GM12878 (cell line): ENCODE results near the gene IQGAP2. TPM values are rescaled to one million over a fixed set of nuclear protein-coding genes. Genes with fewer than 3 reads are reported as not detected.

Source experiments
- ATAC-seq: fragments of 200-7000 bp; cut with Tn5 transposase; 3 replicates; pipeline ENCODE4 v1.9.1; 2020; ENCODE audit warnings: mild to moderate bottlenecking, moderate library complexity
- BruUV-seq: library from RNA; stranded (reverse); fragments of 400-500 nt; replicated peaks from 2 replicates; lab custom pipeline; 2021; lab: Mats Ljungman, UMichigan
- CTCF ChIA-PET: fragments of 300-600 bp; sonication (Branson Sonifier 250); formaldehyde crosslinking; extraction: SDS; loops from one replicate; lab custom pipeline; 2021; ENCODE audit warnings: inconsistent platforms; lab: Yijun Ruan, JAX
- POLR2A ChIA-PET: fragments of 350-600 bp; formaldehyde crosslinking; extraction: SDS; loops from one replicate; lab custom pipeline; 2021; ENCODE audit warnings: inconsistent platforms; lab: Charles Lee
- RAD21 ChIA-PET: fragments of 300-600 bp; sonication (Branson Sonifier 250); formaldehyde crosslinking; loops from one replicate; lab custom pipeline; 2023; ENCODE audit warnings: antibody characterized with exemption; ENCODE audit not compliant: unreplicated experiment; lab: Charles Lee
- SMC1A ChIA-PET: fragments of 300-600 bp; sonication (Branson Sonifier 250); formaldehyde crosslinking; loops from one replicate; lab custom pipeline; 2023; ENCODE audit not compliant: unreplicated experiment, uncharacterized antibody; lab: Charles Lee
- DNase-seq: peaks from one replicate; pipeline ENCODE4 v3.0.0-alpha.2; 2011; ENCODE audit warnings: low read depth, low spot score
- FAIRE-seq: peaks from 3 replicates; lab custom pipeline; 2011; peaks lifted over from hg19 to GRCh38; lab: Jason Lieb, UNC
- H2AFZ ChIP-seq: 2 replicates; pipeline ENCODE4 v1.6.0; 2011; ENCODE audit warnings: low read depth, low read length, control low read depth; ENCODE audit not compliant: control insufficient read depth
- H3K27ac ChIP-seq: 2 replicates; pipeline ENCODE4 v1.5.1; 2011; ENCODE audit warnings: control low read depth; ENCODE audit not compliant: control insufficient read depth, insufficient read depth
- H3K27me3 ChIP-seq, 2 experiments: replicated peaks in 1 of 2; 2 replicates each; pipeline versions ENCODE4 v1.6.0 to v1.6.1; 2011; ENCODE audit warnings: low read length in 1 of 2; ENCODE audit not compliant: control insufficient read depth in 2 of 2, insufficient read depth in 2 of 2
- H3K36me3 ChIP-seq, 2 experiments: 2 replicates each; pipeline ENCODE4 v1.5.1; 2011; ENCODE audit warnings: low read length in 1 of 2; ENCODE audit not compliant: control insufficient read depth in 2 of 2, insufficient read depth in 2 of 2
- H3K4me1 ChIP-seq: 2 replicates; pipeline ENCODE4 v1.6.1; 2011; ENCODE audit warnings: mild to moderate bottlenecking, low read length, moderate library complexity, mixed read lengths; ENCODE audit not compliant: control insufficient read depth, insufficient read depth
- H3K4me2 ChIP-seq: 2 replicates; pipeline ENCODE4 v1.6.0; 2011; ENCODE audit warnings: control low read depth; ENCODE audit not compliant: control insufficient read depth, insufficient read depth
- H3K4me3 ChIP-seq: fragments of 200-600 bp; sonication (generic); 2 replicates; pipeline ENCODE4 v1.5.1; 2016
- H3K79me2 ChIP-seq: 2 replicates; pipeline ENCODE4 v1.6.0; 2011; ENCODE audit warnings: low read length; ENCODE audit not compliant: control insufficient read depth, insufficient read depth
- H3K9ac ChIP-seq: 2 replicates; pipeline ENCODE4 v1.8.0; 2011; ENCODE audit warnings: low read length, control low read depth, mixed read lengths; ENCODE audit not compliant: control insufficient read depth, insufficient read depth
- H3K9me3 ChIP-seq: replicated peaks from 3 replicates; pipeline ENCODE4 v1.5.1; 2011; ENCODE audit warnings: mild to moderate bottlenecking, low read length; ENCODE audit not compliant: control insufficient read depth, insufficient read depth
- H4K20me1 ChIP-seq: 2 replicates; pipeline ENCODE4 v1.6.0; 2011; ENCODE audit not compliant: control insufficient read depth, insufficient read depth
- ATF3 ChIP-seq: IDR thresholded peaks from 2 replicates; pipeline ENCODE4 v1.6.1; 2011; ENCODE audit warnings: low read depth, mild to moderate bottlenecking, low read length, moderate library complexity, borderline replicate concordance; ENCODE audit errors: extremely low read depth
- ESRRA ChIP-seq: IDR thresholded peaks from 2 replicates; pipeline ENCODE4 v1.6.1; 2012; ENCODE audit warnings: mild to moderate bottlenecking, low read length, improper control_type of control experiment
- ETV6 ChIP-seq, 2 experiments: fragments of 450-650 bp in 1 of 2; IDR thresholded peaks in 1 of 2; conservative IDR thresholded peaks in 1 of 2; 2 replicates each; pipeline ENCODE4 v1.6.1; 2014; ENCODE audit warnings: antibody characterized with exemption in 1 of 2, borderline replicate concordance in 1 of 2, low read depth in 1 of 2, mild to moderate bottlenecking in 1 of 2, moderate library complexity in 1 of 2
- FOXM1 ChIP-seq: IDR thresholded peaks from 2 replicates; pipeline ENCODE4 v1.6.1; 2012; ENCODE audit warnings: low read depth, mild to moderate bottlenecking, inconsistent platforms, low read length, moderate library complexity
- GABPA ChIP-seq: IDR thresholded peaks from 2 replicates; pipeline ENCODE4 v1.6.1; 2014; ENCODE audit warnings: antibody characterized with exemption, low read depth, mild to moderate bottlenecking, inconsistent platforms
- JUND ChIP-seq: IDR thresholded peaks from 2 replicates; pipeline ENCODE4 v1.6.1; 2012; ENCODE audit warnings: low read depth, mild to moderate bottlenecking, low read length, improper control_type of control experiment, moderate library complexity
- KDM1A ChIP-seq: fragments of 200-600 bp; sonication (generic); IDR thresholded peaks from 2 replicates; pipeline ENCODE4 v1.6.1; 2016; ENCODE audit warnings: borderline replicate concordance
- MXI1 ChIP-seq: fragments of 150-350 bp; IDR thresholded peaks from 2 replicates; pipeline ENCODE4 v1.6.1; 2011; ENCODE audit warnings: low read depth, mild to moderate bottlenecking, inconsistent platforms, low read length, improper control_type of control experiment
- MYC ChIP-seq: IDR thresholded peaks from 2 replicates; pipeline ENCODE4 v1.6.1; 2011; ENCODE audit warnings: mild to moderate bottlenecking, low read length, moderate library complexity, inconsistent platforms; ENCODE audit not compliant: insufficient read depth, insufficient replicate concordance, insufficient read length, severe bottlenecking
- WGBS: methylation state at CpG from one replicate; pipeline ENCODE4 v1.1.6; 2016; ENCODE audit warnings: low lambda C conversion rate; ENCODE audit not compliant: insufficient replicate concordance, insufficient coverage; ENCODE audit errors: missing lambda C conversion rate; 5-methylcytosine and 5-hydroxymethylcytosine counted together
- in situ Hi-C: fragments of 300-500 bp; cut with MboI; formaldehyde crosslinking; loops from 9 replicates; pipeline ENCODE4 v1.14.3; 2018; ENCODE audit warnings: mixed read lengths
- intact Hi-C: fragments of 100-400 bp; cut with micrococcal nuclease; formaldehyde crosslinking; loops from one replicate; pipeline ENCODE4 v1.14.2; 2022; ENCODE audit not compliant: unreplicated experiment
- polyA plus RNA-seq, 11 experiments: library from polyadenylated mRNA; depleted of rRNA in 4 of 11; unstranded in 6 of 11; stranded (reverse) in 5 of 11; fragments of >200 nt; fragmentation: Nextera tagmentation in 4 of 11; fragmentation: Illumina TruSeq in 1 of 11; extraction: Ambion mirVana in 4 of 11; extraction: Trizol in 1 of 11; gene quantifications; 1 replicate in 1 of 11; 2 replicates in 10 of 11; pipeline versions ENCODE4 v1.2.1 to v1.2.3, GENCODE V29; 2011 to 2016; ENCODE audit warnings: inconsistent platforms in 2 of 11, missing spikeins in 2 of 11, low read depth in 1 of 11
- total RNA-seq, 4 experiments: library from RNA; depleted of rRNA in 3 of 4; stranded (reverse); fragments of >200 nt in 3 of 4; fragmentation: Illumina TruSeq in 1 of 4; extraction: Trizol in 1 of 4; gene quantifications; 2 replicates each; pipeline versions ENCODE4 v1.2.1 to v1.2.3, GENCODE V29; 2013 to 2021

Gene IQGAP2
- total and polyA plus RNA-seq, 10 of the 15 experiments (the other 5 are each of a cell fraction or from before 2014, with no cell fraction given), result 14.5 to 41.4 (median 21.8) TPM

DNA sequence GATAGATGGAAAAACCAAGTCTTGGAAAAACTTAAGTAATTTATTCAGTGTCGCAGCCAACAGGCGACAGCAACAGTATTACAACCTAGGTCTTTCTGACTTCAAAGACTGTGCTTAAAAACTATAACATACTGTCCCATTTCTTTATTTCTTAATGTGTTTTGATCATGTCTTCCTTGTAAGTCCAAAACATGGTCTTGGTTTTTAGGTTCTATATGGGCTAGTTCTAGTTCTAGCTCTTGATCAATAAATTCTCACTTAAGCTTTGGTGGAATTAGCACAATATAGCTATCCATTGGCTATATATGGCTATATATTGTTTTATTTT lies 69.9 kb downstream of the IQGAP2 start (continued):
- no peak for TF ChIP-seq MXI1
- no peak for TF ChIP-seq MYC
- no peak for TF ChIP-seq FOXM1
- no peak for TF ChIP-seq JUND
- TF ChIP-seq ETV6 (conservative IDR thresholded peaks at IDR 0.05 in 1 of 2, IDR thresholded peaks at IDR 0.05 in 1 of 2; ENCODE audit: borderline replicate concordance in 1 of 2, low read depth in 1 of 2), result no peak
- no peak for TF ChIP-seq ATF3

GRCh38 chr5:76473661-76474060 lies 70.6 kb downstream of the IQGAP2 start:
- SMC1A ChIA-PET, result interaction anchor here (1.6 kb wide), 1 partner anchor 48 kb away, joined by 4 read pairs; no protein-coding TSS in a partner anchor

More at GRCh38 chr5:76473661-76474060, 70.6 kb downstream of the IQGAP2 start:
- intact Hi-C loops (no loop called here), in situ Hi-C loops (no loop called here)
- H3K27ac ChIP-seq, result no peak overlapping the region
- H4K20me1 ChIP-seq, result no peaks in the 10 kb centered on the region
- no peak overlapping the region for H3K9ac ChIP-seq
- FAIRE-seq (no peak), ATAC-seq (no peak), DNase-seq (no peak)
- no peaks in the 10 kb centered on the region for H3K79me2 ChIP-seq
- H3K4me1 ChIP-seq, result no peaks in the 10 kb centered on the region
- ChIA-PET RAD21 (no interaction called here), POLR2A (no interaction called here), CTCF (interaction anchor here (0.9 to 1.8 kb wide), 2 partner anchors 10 to 25 kb away, joined by 4 to 6 read pairs; no protein-coding TSS in a partner anchor)
- no peaks in the 10 kb centered on the region for H3K36me3 ChIP-seq
- no peaks in the 10 kb centered on the region for H3K9me3 ChIP-seq
- H3K4me3 ChIP-seq, result no peak overlapping the region
- 45% methylated on average over 3 of the region's 3 CpGs for WGBS
- BruUV-seq, result no TSS peak
- no peak overlapping the region for H2AFZ ChIP-seq
- H3K27me3 ChIP-seq, result no peaks in the 10 kb centered on the region
- H3K4me2 ChIP-seq, result no peak overlapping the region
- TF ChIP-seq GABPA (peak; percentile 64), ESRRA (no peak), KDM1A (no peak), ETV6 (conservative IDR thresholded peaks at IDR 0.05 in 1 of 2, IDR thresholded peaks at IDR 0.05 in 1 of 2; ENCODE audit: borderline replicate concordance in 1 of 2, low read depth in 1 of 2) (peak in 1 of 2 experiments; percentile 66; a peak in 1 of 4 replicates)
